CD4-positive, alpha-beta T cell treated with Interleukin-12 subunit alpha and Interleukin-12 subunit beta, for 1 hour (primary cell): ENCODE data around the gene TPSD1.
"Not testable (repeated sequence)": the region's sequence is repeated elsewhere in the genome, so short reads cannot be mapped to it uniquely, and the experiment has no call there.

ENCODE experiments used
- DNase-seq: peaks from one replicate; pipeline ENCODE4 v3.0.0-alpha.2; 2020

The TPSD1 gene

DNA sequence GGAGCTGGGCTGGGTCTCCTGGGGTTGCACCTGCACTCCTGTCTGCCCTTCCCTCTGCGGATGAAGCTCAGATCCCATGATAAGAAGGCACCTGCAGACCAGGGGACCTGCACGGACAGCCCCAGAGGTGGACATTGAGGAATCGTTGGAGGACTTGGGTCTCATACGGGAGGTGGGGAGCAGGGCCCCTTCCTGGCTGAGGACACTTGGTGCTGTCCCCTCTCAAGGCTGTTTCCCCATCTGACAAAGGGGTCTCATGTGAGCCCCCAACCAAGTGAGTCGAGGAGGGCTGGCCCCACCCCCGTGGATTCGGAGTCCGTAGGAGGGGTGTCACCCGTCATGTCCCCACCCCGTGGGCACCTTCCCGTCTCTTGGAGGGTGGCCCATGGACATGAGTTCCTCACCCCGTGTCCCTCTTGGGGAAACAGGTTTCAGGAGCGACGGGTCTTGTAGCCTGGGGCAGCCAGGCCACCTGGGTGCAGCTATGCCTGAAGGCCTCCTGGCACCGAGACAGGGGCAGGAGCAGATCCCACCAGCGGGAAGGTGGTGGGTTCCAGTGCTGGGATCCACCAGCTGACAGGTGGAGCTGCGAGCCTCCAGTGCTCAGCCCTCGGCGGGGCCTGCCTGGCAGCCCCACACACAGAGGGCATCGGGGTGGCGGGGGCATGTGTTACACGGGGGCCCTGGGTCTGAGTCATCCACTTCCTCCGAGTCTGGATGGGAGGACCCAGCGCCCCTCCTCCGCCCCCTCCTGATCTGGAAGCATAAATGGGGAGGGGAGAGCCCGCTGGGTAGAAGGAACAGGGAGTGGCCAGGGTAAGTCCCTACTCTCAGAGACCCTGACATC is at the start of gene TPSD1:
Gene TPSD1, plus strand, starts transcription at position 794 of the 847 bp plus-strand sequence. CDS start 212 bp downstream, outside the sequence.
- not testable (repeated sequence) for DNase-seq

DNA sequence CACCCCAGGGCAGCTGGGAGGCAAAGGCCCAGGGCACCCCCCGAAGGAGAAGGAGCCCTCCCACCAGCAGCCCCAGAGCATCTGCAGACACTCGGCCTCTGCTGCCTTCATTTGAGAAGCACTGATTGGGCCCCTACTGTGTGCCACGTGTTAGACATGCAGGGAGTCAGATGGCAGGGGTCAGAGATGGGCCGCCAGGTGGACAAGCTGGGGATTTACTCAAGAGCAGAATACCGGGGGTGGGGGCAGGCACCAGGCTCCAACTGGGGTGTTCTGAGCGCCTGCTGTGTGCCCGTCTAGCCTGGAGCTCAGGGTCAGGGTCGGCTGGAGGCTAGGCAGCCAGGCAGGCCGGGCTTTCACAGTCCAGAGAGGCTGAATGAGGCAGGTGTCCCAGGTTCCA is 49.5 kb upstream of the TPSD1 start:
- no peak for DNase-seq

DNA sequence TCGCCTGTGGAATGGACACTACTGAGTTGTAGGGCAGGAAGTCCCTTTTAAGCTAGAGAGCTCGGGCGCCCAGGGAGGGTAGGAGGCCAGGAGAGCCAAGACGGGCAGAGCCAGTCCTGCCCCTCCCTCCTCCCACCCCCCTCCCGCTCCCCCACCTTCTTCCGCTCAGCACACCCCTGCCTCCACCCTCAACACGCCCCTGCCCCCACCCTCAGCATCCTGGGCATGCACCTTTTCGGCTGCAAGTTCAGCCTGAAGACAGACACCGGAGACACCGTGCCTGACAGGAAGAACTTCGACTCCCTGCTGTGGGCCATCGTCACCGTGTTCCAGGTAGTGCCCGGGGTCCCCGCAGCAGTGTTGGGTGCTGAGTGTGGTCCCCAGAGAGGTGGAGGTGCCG is 49.1 kb upstream of the TPSD1 start:
- DNase-seq = peak; percentile 27

DNA sequence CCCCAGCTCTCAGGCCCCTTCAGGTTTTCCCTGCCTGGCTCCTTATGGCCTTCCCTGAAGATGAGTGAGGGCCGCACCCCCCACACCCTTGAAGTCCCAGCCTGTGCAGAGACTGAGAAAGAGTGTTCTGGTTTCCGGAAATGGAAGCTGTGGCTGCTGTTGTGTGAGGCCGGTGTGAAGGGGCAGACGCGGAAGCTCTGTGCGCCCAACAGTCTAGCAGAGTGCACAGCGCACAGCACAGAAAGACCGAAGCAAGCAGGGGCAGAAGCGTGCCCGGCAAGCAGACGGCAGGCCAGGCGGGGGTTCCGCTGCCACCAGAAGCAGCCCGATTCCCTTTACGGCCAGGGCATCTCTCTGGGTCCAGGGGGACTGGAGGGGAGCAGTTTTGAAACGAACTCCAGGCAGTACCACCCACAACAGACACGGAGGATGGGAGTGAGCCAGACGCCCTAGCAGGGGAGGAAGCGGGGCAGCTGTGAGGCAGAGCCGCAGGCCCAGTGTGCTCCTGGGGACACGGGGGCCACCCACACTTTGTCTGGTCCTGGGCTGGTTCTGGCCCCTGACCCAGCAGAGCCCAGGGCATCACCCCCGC is 47.5 kb upstream of the TPSD1 start:
- DNase-seq = peak; percentile 14

DNA sequence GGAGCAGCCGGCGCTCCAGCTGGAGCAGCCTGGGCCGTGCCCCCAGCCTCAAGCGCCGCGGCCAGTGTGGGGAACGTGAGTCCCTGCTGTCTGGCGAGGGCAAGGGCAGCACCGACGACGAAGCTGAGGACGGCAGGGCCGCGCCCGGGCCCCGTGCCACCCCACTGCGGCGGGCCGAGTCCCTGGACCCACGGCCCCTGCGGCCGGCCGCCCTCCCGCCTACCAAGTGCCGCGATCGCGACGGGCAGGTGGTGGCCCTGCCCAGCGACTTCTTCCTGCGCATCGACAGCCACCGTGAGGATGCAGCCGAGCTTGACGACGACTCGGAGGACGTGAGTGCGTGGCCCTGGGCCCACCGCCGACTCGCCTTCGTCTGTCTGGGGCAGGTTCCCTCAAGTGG is 46.8 kb upstream of the TPSD1 start:
- DNase-seq = no peak

DNA sequence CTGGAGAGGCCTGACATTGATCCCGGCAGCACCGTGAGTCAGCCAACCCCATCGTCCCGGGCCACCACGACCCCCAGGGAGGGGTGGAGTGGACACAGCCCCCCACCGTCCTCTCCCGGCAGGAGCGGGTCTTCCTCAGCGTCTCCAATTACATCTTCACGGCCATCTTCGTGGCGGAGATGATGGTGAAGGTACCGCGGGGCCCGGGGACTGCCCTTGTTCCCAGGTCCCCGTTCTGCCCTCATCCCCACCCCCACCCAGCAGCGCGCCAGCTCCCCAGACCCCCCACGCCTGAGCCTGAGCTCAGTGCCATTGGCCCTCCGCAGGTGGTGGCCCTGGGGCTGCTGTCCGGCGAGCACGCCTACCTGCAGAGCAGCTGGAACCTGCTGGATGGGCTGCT is 45.4 kb upstream of the TPSD1 start:
- no peak for DNase-seq

DNA sequence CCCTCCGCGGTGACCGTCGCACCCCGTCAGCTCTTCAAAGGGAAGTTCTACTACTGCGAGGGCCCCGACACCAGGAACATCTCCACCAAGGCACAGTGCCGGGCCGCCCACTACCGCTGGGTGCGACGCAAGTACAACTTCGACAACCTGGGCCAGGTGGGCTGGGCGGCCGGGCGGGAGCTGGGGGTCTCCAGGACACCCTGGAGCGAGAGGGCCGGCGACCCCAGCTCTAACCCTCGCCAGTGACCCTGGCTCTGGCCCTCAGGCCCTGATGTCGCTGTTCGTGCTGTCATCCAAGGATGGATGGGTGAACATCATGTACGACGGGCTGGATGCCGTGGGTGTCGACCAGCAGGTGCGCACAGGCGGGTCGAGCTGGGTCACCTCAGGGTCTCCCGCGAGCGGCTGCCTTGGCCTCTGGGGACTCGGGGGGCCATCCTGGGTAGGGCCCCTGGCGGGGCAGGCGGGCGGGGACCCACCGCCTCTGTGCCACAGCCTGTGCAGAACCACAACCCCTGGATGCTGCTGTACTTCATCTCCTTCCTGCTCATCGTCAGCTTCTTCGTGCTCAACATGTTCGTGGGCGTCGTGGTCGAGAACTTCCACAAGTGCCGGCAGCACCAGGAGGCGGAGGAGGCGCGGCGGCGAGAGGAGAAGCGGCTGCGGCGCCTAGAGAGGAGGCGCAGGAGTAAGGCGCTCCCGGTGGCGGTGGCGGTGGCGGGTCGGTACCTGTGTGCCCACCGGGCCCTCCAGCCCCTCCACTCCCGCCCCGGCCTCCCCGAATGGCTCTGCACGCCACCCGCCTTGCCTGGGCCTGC is 44.2 kb upstream of the TPSD1 start:
- no peak for DNase-seq

DNA sequence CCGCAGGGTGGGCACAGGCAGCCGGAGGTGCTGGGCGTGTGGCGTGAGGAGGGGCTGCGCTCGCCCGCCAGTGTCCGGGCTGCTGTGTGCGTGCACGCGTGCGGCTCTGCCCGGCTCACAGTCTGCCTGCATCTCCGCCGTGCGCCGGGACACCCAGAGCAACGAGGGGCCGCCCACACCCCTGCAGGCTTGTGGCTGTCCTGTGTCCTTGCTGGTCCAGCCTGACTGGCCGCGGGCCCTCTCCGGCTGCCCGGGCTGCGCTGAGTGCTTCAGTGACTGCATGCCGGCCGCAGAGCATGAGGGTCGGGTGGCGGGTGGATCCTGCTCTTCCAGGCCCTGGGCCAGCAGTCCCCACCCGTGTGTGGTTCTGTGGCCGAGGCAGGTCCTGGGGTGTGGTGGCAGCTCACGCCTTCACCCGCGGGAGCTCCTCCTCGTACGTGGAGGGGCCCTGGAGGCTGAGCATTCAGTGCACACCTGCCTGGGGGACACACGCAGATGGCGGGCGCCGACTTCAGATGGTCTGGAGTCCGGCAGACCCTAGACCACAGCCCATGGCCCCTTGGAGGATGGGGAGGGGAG is 43.2 kb upstream of the TPSD1 start:
- DNase-seq = no peak

DNA sequence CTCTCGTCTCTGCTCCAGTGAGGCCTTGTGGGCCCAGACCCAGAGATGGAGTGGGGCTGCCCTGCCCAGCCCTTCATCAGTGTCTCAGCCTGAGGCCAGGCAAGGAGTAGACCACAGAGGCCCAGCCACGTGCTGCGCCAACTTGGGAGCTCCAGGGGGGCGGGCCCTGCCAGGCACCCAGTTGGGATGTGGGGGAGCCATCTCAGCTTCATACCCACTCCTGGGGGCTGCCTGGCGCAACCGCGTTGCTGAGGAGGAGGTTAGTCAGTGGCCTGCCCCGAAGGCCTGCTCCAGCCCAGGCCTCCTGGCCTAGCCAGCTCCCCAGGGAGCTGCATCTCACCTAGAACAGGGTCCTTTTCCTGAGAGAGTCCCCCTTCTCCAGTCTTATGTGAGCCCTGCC is 42.6 kb upstream of the TPSD1 start:
- no peak for DNase-seq

DNA sequence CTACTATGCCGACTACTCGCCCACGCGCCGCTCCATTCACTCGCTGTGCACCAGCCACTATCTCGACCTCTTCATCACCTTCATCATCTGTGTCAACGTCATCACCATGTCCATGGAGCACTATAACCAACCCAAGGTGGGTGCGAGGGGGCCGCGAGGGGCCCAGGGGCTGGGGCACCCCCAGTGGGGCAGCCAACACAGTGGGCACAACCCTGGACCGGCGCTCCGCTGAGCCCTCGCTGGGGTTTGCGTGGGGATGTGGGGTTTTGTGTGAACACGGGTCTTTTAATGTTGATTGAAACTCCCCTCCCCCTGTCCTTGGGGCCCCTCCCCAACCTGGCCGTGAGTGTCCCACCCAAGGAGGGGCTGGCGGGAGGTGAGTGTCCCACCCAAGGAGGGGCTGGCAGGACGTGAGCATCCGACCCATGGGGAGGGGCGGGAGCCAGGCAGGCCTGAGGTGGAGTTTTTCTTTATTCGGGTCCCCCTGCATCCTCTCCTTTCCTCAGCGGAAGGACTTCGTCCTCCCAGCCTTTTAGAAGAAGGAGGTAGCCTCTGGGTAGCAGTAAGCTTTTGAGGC is 42.0 kb upstream of the TPSD1 start:
- no peak for DNase-seq

DNA sequence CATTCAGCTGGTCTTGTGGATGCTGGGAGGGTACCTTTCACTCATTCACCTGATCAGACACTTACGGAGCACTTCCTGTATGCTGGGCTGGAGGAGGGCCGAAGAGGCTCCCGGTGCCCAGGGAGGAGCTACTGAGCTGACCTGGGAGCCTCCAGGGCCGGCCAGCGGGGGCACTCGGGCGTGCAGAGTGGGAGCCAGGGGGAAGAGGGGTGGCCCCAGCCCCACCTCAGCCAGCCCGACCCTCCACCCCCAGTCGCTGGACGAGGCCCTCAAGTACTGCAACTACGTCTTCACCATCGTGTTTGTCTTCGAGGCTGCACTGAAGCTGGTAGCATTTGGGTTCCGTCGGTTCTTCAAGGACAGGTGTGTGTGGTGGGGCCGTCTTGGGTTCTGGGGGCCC is 41.1 kb upstream of the TPSD1 start:
- no peak for DNase-seq

DNA sequence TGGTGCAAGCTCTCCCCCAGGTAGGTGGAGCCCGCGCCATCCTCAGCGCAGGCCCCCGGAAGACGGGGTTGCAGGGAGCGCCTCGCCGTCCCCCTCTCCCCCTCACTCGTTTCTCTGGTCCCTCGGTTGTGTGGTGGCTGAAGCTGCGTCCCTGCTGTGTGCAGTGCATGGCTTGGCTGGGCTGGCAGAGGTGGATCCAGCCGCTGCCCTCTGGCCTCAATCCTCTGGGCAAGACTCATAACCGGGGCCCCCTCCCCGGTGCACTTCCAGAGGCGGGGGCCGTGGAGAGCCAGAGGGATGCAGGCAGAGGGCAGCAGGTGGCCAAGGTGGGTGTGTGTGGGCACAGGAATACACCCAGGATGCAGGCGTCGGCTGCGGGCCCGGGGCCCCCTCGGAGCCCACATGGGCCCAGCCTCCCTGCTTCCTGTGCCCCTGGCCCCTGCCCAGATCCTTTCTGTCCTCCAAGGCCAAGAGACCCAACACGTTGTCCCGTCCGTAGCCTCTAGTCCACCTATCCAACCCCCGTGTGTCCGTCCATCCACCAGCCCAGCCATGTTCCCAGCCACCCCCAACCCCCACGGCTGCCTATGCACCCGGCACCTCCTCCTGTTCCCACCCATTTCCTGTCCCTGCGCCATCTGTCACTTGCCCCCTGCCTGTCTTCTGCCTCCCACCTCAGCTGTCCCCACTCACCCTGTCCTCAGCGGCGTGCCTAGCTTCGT is 40.1 kb upstream of the TPSD1 start:
- DNase-seq = no peak

DNA sequence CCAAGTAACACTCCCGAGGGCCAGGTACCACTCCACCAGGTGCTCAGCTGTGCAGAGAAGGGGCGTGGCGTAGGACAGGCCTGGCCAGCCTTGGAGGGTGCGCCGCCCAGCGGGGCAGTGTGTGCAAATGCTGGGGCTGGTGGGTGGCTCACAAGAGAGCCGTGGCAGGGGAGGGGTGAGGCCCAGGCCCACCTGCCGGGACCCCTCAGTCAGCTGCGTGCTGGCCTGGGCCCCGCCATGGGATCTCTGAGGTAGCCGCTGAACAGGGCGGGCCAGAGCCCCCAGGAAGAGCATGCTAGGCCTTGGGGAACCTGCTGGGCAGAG is 39.6 kb upstream of the TPSD1 start:
- DNase-seq = no peak

DNA sequence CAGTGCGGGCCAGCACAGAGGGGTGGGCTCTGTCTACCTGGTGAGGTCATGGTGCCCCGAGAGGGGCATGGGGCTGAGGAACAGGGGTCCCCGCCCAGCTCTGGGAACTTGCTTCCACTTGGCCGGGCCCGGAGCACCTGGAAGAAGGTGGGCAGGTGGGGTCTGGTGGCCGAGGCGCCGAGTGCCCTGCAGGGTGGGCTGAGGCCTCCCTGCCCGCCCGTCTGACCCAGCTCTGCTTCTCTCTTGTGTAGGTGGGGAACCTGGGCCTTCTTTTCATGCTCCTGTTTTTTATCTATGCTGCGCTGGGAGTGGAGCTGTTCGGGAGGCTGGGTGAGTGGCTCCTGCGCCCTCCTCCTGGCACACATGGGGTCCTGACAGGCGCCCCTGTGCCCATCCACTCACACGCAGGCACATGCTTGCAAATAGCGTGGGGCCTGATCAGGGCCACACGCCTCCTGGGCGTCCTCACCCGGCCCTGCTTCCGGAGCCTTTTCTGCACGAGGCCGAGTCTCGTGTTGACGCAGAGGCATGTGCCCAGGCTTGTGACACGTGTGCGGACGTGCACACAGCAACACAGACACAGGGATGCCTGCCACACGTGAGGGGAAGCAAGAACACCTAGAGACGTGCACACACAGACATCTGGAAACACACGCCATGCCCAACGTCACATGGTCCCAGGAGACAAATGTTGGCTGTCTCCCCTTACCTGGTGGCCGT is 39.0 kb upstream of the TPSD1 start:
- no peak for DNase-seq

DNA sequence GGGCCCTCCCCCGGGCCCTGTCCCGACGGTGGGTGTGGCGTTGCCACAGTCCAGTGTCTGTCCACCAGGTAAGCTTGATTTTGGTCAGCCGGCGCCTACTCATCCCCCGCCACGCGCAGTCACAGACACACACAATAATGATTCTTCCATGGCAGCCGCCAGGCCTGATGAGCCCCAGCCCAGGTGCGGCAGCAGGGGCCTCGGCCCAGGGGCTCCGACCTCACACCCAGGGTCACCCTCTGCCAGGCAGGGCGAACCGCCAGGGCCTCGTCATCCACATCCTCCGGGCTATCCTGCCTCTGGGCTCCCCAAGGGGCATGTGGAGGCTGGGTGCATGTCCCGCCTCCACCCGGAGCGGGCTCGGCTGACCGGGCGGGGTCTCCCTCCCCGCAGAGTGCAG is 38.3 kb upstream of the TPSD1 start:
- no peak for DNase-seq

DNA sequence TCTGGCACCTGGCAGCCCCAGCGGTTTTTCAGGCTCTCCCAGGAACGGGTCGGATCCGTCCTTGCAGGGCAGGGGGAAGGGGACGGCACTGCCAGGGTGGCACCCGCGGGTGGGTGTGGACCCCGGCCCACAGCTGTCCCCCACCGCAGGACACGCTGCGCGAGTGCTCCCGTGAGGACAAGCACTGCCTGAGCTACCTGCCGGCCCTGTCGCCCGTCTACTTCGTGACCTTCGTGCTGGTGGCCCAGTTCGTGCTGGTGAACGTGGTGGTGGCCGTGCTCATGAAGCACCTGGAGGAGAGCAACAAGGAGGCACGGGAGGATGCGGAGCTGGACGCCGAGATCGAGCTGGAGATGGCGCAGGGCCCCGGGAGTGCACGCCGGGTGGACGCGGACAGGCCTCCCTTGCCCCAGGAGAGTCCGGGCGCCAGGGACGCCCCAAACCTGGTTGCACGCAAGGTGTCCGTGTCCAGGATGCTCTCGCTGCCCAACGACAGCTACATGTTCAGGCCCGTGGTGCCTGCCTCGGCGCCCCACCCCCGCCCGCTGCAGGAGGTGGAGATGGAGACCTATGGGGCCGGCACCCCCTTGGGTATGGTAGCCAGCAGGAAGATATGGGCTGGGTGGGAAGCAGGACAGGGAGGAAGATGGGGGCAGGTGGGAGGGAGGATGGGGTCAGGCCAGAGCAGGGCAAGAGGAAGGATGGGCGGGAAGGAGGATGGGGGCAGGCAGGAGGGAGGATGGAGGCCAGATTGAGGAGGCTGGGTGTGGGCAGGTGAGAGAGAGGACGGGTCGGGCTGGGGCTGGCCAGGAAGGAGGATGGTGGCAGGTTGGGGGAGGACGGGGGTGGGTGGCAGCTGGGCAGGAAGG is 37.6 kb upstream of the TPSD1 start:
- DNase-seq = no peak

DNA sequence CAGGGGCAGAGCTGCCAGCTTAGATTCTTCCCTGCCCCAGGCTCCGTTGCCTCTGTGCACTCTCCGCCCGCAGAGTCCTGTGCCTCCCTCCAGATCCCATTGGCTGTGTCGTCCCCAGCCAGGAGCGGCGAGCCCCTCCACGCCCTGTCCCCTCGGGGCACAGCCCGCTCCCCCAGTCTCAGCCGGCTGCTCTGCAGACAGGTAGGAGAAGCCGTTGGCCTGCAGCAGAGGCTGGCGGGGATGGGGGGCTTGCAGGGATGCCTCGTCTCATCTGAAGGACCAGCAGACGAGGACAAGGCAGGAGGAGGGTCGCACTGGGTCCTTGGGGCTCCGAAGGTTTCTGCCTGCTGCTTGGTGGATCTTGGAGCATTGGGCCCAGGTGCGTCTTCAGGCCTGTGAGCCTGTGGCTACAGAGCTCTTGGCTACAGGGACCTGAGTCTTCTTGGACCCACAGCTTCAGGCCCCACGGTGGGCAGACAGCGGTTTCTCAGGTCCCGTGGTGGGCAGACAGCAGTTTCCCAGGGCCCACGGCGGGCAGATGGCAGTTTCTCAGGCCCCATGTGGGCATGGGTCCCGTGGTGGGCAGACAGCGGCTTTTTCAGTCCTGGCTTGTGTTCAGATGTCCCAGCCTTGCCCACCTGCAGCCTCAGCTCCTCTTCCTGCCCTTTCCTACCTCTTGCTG is 36.8 kb upstream of the TPSD1 start:
- DNase-seq = no peak

DNA sequence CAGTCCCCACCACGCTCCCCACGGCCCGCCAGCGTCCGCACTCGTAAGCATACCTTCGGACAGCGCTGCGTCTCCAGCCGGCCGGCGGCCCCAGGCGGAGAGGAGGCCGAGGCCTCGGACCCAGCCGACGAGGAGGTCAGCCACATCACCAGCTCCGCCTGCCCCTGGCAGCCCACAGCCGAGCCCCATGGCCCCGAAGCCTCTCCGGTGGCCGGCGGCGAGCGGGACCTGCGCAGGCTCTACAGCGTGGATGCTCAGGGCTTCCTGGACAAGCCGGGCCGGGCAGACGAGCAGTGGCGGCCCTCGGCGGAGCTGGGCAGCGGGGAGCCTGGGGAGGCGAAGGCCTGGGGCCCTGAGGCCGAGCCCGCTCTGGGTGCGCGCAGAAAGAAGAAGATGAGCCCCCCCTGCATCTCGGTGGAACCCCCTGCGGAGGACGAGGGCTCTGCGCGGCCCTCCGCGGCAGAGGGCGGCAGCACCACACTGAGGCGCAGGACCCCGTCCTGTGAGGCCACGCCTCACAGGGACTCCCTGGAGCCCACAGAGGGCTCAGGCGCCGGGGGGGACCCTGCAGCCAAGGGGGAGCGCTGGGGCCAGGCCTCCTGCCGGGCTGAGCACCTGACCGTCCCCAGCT is 35.7 kb upstream of the TPSD1 start:
- DNase-seq = no peak

DNA sequence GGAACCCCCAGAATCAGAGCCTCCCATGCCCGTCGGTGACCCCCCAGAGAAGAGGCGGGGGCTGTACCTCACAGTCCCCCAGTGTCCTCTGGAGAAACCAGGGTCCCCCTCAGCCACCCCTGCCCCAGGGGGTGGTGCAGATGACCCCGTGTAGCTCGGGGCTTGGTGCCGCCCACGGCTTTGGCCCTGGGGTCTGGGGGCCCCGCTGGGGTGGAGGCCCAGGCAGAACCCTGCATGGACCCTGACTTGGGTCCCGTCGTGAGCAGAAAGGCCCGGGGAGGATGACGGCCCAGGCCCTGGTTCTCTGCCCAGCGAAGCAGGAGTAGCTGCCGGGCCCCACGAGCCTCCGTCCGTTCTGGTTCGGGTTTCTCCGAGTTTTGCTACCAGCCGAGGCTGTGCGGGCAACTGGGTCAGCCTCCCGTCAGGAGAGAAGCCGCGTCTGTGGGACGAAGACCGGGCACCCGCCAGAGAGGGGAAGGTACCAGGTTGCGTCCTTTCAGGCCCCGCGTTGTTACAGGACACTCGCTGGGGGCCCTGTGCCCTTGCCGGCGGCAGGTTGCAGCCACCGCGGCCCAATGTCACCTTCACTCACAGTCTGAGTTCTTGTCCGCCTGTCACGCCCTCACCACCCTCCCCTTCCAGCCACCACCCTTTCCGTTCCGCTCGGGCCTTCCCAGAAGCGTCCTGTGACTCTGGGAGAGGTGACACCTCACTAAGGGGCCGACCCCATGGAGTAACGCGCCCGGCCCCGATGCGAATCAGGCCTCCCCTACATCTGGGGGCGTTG is 34.8 kb upstream of the TPSD1 start:
- no peak for DNase-seq
